ENCODE data around the gene LRR1.

GRCh38 chr14:49634547-49635334, 36.0 kb downstream of the LRR1 start, which contains the start of gene DNAAF2:
- TF ChIP-seq GATA2 (IDR thresholded peaks at IDR 0.05; ENCODE audit: low read depth, low read length) (no peak; the same call in 1 of the 2 replicates), GATA3 (IDR thresholded peaks at IDR 0.05; ENCODE audit: low read depth, low read length) (no peak)

Measured in SH-SY5Y (cell line).